GM10847 (cell line): ENCODE measurements around the gene FGFRL1.

Experiments used
- POLR2A ChIP-seq: IDR thresholded peaks from 2 replicates; pipeline ENCODE4 v1.6.1; 2011; ENCODE audit not compliant: insufficient read length; ENCODE audit errors: extremely low read depth

Gene FGFRL1, protein sequence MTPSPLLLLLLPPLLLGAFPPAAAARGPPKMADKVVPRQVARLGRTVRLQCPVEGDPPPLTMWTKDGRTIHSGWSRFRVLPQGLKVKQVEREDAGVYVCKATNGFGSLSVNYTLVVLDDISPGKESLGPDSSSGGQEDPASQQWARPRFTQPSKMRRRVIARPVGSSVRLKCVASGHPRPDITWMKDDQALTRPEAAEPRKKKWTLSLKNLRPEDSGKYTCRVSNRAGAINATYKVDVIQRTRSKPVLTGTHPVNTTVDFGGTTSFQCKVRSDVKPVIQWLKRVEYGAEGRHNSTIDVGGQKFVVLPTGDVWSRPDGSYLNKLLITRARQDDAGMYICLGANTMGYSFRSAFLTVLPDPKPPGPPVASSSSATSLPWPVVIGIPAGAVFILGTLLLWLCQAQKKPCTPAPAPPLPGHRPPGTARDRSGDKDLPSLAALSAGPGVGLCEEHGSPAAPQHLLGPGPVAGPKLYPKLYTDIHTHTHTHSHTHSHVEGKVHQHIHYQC

GRCh38 chr4:1011022-1011665 lies at the start of gene FGFRL1:
Gene FGFRL1, plus strand, starts transcription at chr4:1011626. Its CDS starts 860 bp downstream, at chr4:1012486.
- TF ChIP-seq POLR2A = no peak

DNA sequence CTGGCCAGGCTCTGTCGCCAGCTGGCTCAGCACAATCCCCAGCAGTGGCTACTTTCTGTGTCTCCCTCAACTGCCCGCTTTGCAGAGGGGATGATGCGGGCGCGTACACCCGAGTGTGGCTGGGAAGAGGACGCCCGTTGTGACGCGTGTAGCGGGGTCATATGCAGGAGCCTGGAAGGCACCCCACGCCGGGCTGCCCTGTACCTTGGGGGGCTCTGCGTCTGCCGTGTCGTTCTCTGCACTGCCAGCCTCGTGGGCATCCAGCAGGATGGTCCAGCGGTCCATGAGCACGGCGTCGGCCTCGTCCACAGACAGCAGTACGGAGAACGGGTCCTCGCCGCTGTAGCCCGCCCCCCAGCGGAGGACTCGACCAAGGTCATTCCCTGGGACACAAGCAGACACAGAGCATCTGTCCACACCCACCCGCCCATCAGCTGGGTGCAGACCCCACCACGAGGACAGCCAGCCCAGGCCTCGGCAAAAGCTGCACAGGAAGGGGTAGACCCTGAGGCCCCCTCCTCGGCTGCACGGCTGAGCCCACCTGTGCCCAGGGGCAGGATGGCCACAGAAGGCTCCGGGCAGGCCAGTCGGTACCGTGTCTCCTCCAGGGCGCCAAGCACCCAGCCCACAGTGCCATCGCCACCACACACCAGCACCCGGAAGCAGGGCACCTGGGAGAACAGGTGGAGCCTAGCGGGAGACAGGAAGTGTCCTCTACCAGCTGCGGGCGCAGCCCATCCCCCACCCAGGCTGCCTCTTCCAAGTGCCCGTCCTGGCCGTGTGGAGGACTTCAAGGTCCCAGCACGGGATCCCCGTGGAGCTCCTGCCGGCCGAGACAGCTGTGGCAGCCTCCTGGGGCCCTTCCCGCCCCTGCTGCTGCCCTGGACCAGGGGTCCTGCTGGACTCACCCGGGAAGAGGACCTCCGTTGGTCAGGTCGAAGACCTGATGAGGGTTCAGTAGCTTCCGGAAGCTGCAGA lies 48.9 kb upstream of the FGFRL1 start:
- TF ChIP-seq POLR2A = no peak

- TF ChIP-seq POLR2A = no peak
Measured at GRCh38 chr4:963276-964225, 47.9 kb upstream of the FGFRL1 start.

GRCh38 chr4:964346-965025 lies 46.9 kb upstream of the FGFRL1 start:
- no peak for TF ChIP-seq POLR2A

DNA sequence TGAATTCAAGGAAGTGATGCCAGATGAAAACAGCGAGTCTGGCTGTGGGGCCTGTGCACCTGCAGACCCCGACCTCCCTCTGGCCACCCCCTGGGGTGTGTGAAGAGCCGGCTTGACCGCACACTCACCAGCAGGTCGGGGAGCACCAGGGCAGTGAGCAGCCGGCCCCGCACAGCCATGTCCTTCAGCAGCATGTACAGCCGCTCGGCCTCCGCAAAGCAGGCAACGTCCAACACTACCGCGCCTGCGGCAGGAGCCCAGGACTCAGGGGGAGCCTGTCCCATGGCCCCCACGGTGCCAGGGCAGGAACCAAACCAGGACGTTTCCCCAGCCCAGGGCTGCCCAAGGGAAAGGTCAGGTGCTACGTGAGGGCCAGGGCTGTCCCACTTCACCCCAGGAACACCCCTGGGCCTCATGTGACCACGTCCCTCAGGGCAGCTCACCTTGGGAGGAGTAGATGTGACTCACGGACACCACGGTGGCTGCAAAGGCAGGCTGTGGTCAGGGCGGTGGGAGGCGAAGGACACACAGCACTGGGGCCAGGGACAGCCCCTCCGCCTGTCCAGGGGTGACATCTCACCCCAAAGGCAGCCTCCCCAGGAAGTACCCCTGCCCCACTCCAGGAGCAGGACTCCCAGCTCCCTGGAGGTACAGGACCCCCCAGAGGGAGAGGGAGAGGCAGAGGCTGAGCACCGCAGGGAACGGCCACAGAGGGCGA lies 46.2 kb upstream of the FGFRL1 start:
- no peak for TF ChIP-seq POLR2A

DNA sequence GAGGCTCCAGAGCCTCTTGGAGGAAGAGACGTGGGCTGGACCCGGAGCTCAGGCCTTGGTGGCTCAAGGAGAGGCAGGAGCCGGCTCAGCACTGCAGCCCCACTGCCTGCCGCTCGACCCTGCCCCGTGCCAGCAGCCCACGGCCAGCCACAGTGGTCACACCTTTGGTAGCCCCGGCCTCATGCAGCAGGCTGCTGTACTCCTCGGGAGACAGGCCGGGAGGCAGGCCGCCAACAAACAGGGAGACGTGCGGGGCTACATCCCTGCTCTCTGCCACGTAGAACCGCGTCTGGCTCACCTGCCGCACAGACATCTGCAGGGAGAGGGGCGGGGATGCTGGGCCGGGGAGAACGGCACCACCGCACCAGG lies 45.7 kb upstream of the FGFRL1 start:
- TF ChIP-seq POLR2A = no peak

- TF ChIP-seq POLR2A = no peak
Measured at GRCh38 chr4:966266-967112, 44.9 kb upstream of the FGFRL1 start.

DNA sequence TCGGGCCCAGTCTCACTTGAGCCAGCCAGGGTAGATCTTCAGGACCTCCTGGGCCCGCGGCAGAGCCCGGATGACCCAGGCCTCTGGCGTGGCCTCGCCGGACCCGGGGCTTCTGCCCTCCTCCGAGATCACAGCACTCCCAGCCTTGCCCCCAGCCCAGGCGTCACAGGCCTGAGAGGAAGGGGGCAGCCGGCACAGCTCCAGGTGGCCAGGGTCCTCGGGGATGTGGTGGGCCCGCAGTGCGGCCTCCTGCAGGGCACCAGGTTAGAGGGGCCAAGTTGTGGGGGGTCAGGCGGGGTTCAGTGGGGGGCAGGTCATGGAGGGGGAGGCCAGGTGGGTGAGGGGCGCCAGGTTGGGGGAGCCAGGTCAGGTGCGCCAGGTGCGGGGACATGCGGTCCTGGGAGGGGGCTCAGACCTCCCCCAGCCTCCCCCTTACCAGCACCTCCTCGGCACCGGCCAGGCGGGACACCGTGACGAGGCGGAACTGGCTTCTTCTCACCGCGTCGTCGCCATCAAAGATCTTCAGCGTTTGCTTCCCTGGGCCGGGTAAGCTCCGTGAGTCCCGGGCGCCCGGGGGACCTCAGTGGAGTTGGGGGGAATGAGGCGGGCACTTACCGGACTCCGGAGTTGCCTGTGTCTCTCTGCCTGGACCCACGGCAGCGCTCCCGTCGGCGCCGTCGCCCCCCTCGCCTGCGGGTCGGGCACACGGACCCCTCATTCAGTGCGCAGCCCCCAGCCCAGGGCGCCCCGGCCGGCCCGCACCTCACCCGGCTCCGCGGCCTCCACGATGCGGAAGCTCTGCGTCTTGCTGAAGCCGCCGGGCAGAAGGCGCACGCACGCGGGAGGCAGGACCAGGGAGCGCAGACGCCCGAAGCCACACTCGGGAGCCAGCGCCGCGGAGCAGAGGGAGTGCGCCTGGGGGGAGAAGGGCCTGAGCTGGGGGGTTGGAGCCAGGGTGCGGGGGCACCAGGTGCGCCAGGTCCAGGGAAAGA lies 44.0 kb upstream of the FGFRL1 start:
- no peak for TF ChIP-seq POLR2A

DNA sequence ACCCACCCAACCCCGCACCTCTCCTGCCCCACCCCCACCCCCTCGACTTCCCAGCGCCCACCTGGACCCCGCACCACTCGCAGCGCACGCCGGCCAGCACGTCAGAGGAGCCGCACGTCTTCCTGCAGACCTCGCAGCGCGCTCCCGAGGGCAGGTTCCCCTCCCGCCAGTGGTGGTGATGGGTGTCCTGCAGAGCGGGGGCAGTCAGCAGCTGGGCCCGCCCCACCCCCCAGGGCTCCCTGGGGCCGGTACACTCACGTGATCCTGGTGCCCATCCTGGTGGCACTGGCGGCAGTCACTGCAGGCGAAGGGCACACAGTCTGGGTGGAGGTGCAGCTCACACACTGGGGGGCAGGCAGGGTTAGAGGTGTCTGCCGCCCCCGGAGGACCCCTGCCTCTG lies 43.2 kb upstream of the FGFRL1 start:
- TF ChIP-seq POLR2A = no peak

DNA sequence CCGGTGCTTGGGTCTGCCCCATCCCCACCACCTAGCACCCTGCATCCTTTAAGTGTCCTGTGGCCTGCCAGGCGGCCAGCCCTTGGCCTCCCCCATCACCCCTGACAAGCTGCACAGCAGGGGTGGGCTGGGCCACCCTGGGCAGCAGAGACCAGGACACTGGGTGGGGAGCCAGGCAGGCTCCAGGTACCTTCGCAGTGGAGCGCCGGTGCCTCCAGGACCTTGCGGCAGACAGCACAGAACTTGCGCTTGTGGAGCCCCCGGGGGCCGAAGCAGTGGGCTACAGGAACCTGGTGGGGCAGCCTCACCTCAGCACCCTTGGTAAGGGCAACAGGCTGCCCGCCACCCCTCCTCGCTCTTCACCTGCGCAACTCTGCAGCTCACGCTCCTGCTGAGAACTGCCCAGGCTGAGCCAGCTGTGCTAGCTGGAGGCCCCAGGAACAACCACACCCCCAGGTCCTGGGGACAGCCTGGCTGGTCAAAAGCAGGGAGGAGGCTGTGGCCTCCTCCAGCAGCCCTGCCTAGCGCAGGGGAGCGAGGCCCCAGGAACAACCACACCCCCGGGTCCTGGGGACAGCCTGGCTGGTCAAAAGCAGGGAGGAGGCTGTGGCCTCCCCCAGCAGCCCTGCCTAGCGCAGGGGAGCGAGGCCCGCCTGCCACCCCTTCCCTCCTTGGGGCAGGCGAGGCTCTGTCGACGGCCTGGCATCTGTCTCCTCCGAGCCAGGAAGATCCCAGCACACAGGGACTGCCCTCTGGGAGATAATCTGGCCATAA lies 42.6 kb upstream of the FGFRL1 start:
- TF ChIP-seq POLR2A = no peak
